ENCODE measurements around the gene CAPN3.

- TF ChIP-seq CTCF (IDR thresholded peaks at IDR 0.05) (no peak), POLR2A (IDR thresholded peaks at IDR 0.05) (no peak)
These were observed 35.0 kb upstream of the CAPN3 start for GRCh38 chr15:42324308-42324707.

All from esophagus squamous epithelium (tissue), 4 donors.